HepG2 (cell line): ENCODE data around the gene KCNS1.

ENCODE experiments used
- HDAC2 ChIP-seq: sonication (generic); formaldehyde crosslinking; IDR thresholded peaks from 2 replicates; pipeline ENCODE4 v1.4.0; 2020; ENCODE audit warnings: missing genetic modification reagents
- HOMEZ ChIP-seq: IDR thresholded peaks from 2 replicates; pipeline ENCODE4 v1.6.1; 2016; ENCODE audit warnings: low read depth
- TF ChIP-seq, protein P1 (sequence below): IDR thresholded peaks from 2 replicates; pipeline ENCODE4 v1.6.1; 2016; ENCODE audit warnings: low read depth, control low read depth

- TF ChIP-seq, protein P1, sequence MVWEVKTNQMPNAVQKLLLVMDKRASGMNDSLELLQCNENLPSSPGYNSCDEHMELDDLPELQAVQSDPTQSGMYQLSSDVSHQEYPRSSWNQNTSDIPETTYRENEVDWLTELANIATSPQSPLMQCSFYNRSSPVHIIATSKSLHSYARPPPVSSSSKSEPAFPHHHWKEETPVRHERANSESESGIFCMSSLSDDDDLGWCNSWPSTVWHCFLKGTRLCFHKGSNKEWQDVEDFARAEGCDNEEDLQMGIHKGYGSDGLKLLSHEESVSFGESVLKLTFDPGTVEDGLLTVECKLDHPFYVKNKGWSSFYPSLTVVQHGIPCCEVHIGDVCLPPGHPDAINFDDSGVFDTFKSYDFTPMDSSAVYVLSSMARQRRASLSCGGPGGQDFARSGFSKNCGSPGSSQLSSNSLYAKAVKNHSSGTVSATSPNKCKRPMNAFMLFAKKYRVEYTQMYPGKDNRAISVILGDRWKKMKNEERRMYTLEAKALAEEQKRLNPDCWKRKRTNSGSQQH: no peak
- TF ChIP-seq HDAC2 (CRISPR knock-in tag): no peak
- TF ChIP-seq HOMEZ (CRISPR knock-in tag): no peak
These were observed 34.6 kb downstream of the KCNS1 start for GRCh38 chr20:45066372-45066771.
